ENCODE data around the gene RAD51B.

- TF ChIP-seq CTCF (optimal IDR thresholded peaks at IDR 0.05 in 1 of 3, IDR thresholded peaks at IDR 0.05 in 1 of 3, conservative IDR thresholded peaks at IDR 0.05 in 1 of 3; ENCODE audit: extremely low read depth in 1 of 3, insufficient read depth in 2 of 3, low read length in 3 of 3) (no peak), EZH2 (IDR thresholded peaks at IDR 0.05; ENCODE audit: low read length) (no peak)
Observed at GRCh38 chr14:68188174-68188573, 368.6 kb downstream of the RAD51B start.

All from keratinocyte (primary cell).